GM12872 (cell line): ENCODE measurements around the gene SEL1L.

ENCODE experiments used
- CTCF ChIP-seq: IDR thresholded peaks from 3 replicates; pipeline ENCODE4 v1.5.1; 2011; ENCODE audit warnings: low read depth, mild to moderate bottlenecking, low read length, moderate library complexity; ENCODE audit not compliant: insufficient read depth

SEL1L gene

GRCh38 chr14:81511111-81511904 is 22.3 kb downstream of the SEL1L start:
- no peak for TF ChIP-seq CTCF

GRCh38 chr14:81509838-81510452 is 23.7 kb downstream of the SEL1L start:
- TF ChIP-seq CTCF, result no peak

GRCh38 chr14:81509321-81509720 is 24.3 kb downstream of the SEL1L start:
- TF ChIP-seq CTCF, result no peak

GRCh38 chr14:81506487-81506886 is 27.2 kb downstream of the SEL1L start:
- TF ChIP-seq CTCF, result no peak

GRCh38 chr14:81504864-81505263 is 28.8 kb downstream of the SEL1L start:
- no peak for TF ChIP-seq CTCF

GRCh38 chr14:81485781-81486180 is 47.9 kb downstream of the SEL1L start:
- no peak for TF ChIP-seq CTCF

GRCh38 chr14:81485372-81485771 is 48.3 kb downstream of the SEL1L start:
- TF ChIP-seq CTCF, result no peak
